NCI-H82 treated with DMSO at 0.1 percent for 48 hours (cell line): Measurements from ENCODE around the gene ST3GAL5.
A peak's percentile ranks its signal among the peaks of the same experiment; 100 is the strongest.
"Not testable (repeated sequence)": the region's sequence is repeated elsewhere in the genome, so short reads cannot be mapped to it uniquely, and the experiment has no call there.

Experiments used
- DNase-seq: peaks from one replicate; lab custom pipeline; 2025; ENCODE audit not compliant: unreplicated experiment; lab: John Stamatoyannopoulos, UW

The ST3GAL5 gene

GRCh38 chr2:85888684-85889626 is at the start of gene ST3GAL5:
TSS of gene ST3GAL5 (minus strand) at chr2:85888990. CDS start at chr2:85888905, 85 bp downstream.
- peak; percentile 53 for DNase-seq

GRCh38 chr2:85938456-85938855 is 49.7 kb upstream of the ST3GAL5 start:
- no peak for DNase-seq

GRCh38 chr2:85937069-85937439 is 48.3 kb upstream of the ST3GAL5 start:
- DNase-seq: no peak

- DNase-seq: no peak
Measured at GRCh38 chr2:85936421-85937068, 47.8 kb upstream of the ST3GAL5 start.

- peak; percentile 74 for DNase-seq
Measured at GRCh38 chr2:85935746-85936208, 47.0 kb upstream of the ST3GAL5 start.

GRCh38 chr2:85935170-85935745 is 46.5 kb upstream of the ST3GAL5 start:
- no peak for DNase-seq

- DNase-seq: no peak
Measured at GRCh38 chr2:85933753-85934594, 45.2 kb upstream of the ST3GAL5 start.

- not testable (repeated sequence) for DNase-seq
Measured at GRCh38 chr2:85931151-85931550, 42.4 kb upstream of the ST3GAL5 start.

- DNase-seq: no peak
Measured at GRCh38 chr2:85930129-85931124, 41.6 kb upstream of the ST3GAL5 start.

- DNase-seq: no peak
Measured at GRCh38 chr2:85929096-85930050, 40.6 kb upstream of the ST3GAL5 start.

- DNase-seq: no peak
Measured at GRCh38 chr2:85926931-85927661, 38.3 kb upstream of the ST3GAL5 start.

- no peak for DNase-seq
Measured at GRCh38 chr2:85926526-85926925, 37.7 kb upstream of the ST3GAL5 start.

- no peak for DNase-seq
Measured at GRCh38 chr2:85925216-85925671, 36.5 kb upstream of the ST3GAL5 start.

GRCh38 chr2:85924522-85924921 is 35.7 kb upstream of the ST3GAL5 start:
- no peak for DNase-seq

GRCh38 chr2:85922199-85922598 is 33.4 kb upstream of the ST3GAL5 start:
- DNase-seq: no peak

GRCh38 chr2:85921659-85922058 is 32.9 kb upstream of the ST3GAL5 start:
- no peak for DNase-seq

- no peak for DNase-seq
Measured at GRCh38 chr2:85920810-85921545, 32.2 kb upstream of the ST3GAL5 start.
